ENCODE results near the gene RPA3.

GRCh38 chr7:7764520-7765396, 46.4 kb upstream of the RPA3 start:
- peak; percentile 57; the same call in 1 of the 2 replicates for TF ChIP-seq CTCF (IDR thresholded peaks at IDR 0.05; ENCODE audit: low read length)
- no peak for TF ChIP-seq EZH2 (IDR thresholded peaks at IDR 0.05; ENCODE audit: borderline replicate concordance, low read length)

All from OCI-LY1 (cell line).